ENCODE data around the gene CD300LD.

CD300LD gene

GRCh38 chr17:74569020-74570003 is 22.8 kb downstream of the CD300LD start:
- no peak for ATAC-seq
- TF ChIP-seq SNAI2 (CRISPR knock-in tag; IDR thresholded peaks at IDR 0.05) (no peak), ZFP30 (CRISPR knock-in tag; IDR thresholded peaks at IDR 0.05) (no peak), ZNF70 (CRISPR knock-in tag; IDR thresholded peaks at IDR 0.05) (no peak)

- TF ChIP-seq CREB5 (CRISPR knock-in tag; IDR thresholded peaks at IDR 0.05; ENCODE audit: low read depth): no peak
- no peak for TF ChIP-seq TCF4 (CRISPR knock-in tag; IDR thresholded peaks at IDR 0.05; ENCODE audit: borderline replicate concordance)
- TF ChIP-seq ISL1 (CRISPR knock-in tag; IDR thresholded peaks at IDR 0.05): no peak
- TF ChIP-seq PPARA (CRISPR knock-in tag; IDR thresholded peaks at IDR 0.05; ENCODE audit: borderline replicate concordance): no peak
- no peak for TF ChIP-seq ZNF8 (CRISPR knock-in tag; IDR thresholded peaks at IDR 0.05)
- TF ChIP-seq ZNF565 (CRISPR knock-in tag; conservative IDR thresholded peaks at IDR 0.05; ENCODE audit: low read depth): no peak
- no peak for TF ChIP-seq ZC3H10 (CRISPR knock-in tag; IDR thresholded peaks at IDR 0.05)
- TF ChIP-seq ZNF70 (CRISPR knock-in tag; IDR thresholded peaks at IDR 0.05): no peak
- TF ChIP-seq OSR1 (CRISPR knock-in tag; IDR thresholded peaks at IDR 0.05): no peak
- no peak for TF ChIP-seq PATZ1 (CRISPR knock-in tag; IDR thresholded peaks at IDR 0.05; ENCODE audit: borderline replicate concordance)
- TF ChIP-seq CSRNP3 (CRISPR knock-in tag; IDR thresholded peaks at IDR 0.05): no peak
- TF ChIP-seq CSDC2 (CRISPR knock-in tag; IDR thresholded peaks at IDR 0.05): no peak
- no peak for TF ChIP-seq ARNTL (CRISPR knock-in tag; IDR thresholded peaks at IDR 0.05; ENCODE audit: borderline replicate concordance, low read depth)
- TF ChIP-seq TSHZ2 (CRISPR knock-in tag; IDR thresholded peaks at IDR 0.05): no peak
- no peak for TF ChIP-seq GLIS3 (CRISPR knock-in tag; IDR thresholded peaks at IDR 0.05)
- no peak for TF ChIP-seq RARB (CRISPR knock-in tag; IDR thresholded peaks at IDR 0.05)
- no peak for ATAC-seq
Observed at GRCh38 chr17:74568106-74568873, 23.8 kb downstream of the CD300LD start.

- ATAC-seq: no peak
- no peak for TF ChIP-seq TCF4 (CRISPR knock-in tag; IDR thresholded peaks at IDR 0.05; ENCODE audit: borderline replicate concordance)
- TF ChIP-seq ZNF8 (CRISPR knock-in tag; IDR thresholded peaks at IDR 0.05): no peak
- TF ChIP-seq RARB (CRISPR knock-in tag; IDR thresholded peaks at IDR 0.05): no peak
- TF ChIP-seq CREB5 (CRISPR knock-in tag; IDR thresholded peaks at IDR 0.05; ENCODE audit: low read depth): no peak
- no peak for TF ChIP-seq POU6F1 (CRISPR knock-in tag; IDR thresholded peaks at IDR 0.05; ENCODE audit: borderline replicate concordance, low read depth)
- no peak for TF ChIP-seq TSHZ2 (CRISPR knock-in tag; IDR thresholded peaks at IDR 0.05)
- no peak for TF ChIP-seq TOX (CRISPR knock-in tag; IDR thresholded peaks at IDR 0.05; ENCODE audit: borderline replicate concordance)
- no peak for TF ChIP-seq ZC3H10 (CRISPR knock-in tag; IDR thresholded peaks at IDR 0.05)
- no peak for TF ChIP-seq ISL1 (CRISPR knock-in tag; IDR thresholded peaks at IDR 0.05)
- no peak for TF ChIP-seq ZNF70 (CRISPR knock-in tag; IDR thresholded peaks at IDR 0.05)
- TF ChIP-seq CSDC2 (CRISPR knock-in tag; IDR thresholded peaks at IDR 0.05): no peak
- no peak for TF ChIP-seq ESRRG (CRISPR knock-in tag; IDR thresholded peaks at IDR 0.05)
Observed at GRCh38 chr17:74567397-74567796, 24.7 kb downstream of the CD300LD start, which contains the start of gene CD300H. Gene CD300H, minus strand, starts transcription at chr17:74567509.
